CD4-positive, alpha-beta T cell treated with Interleukin-4 for 4 hours (primary cell): Measurements from ENCODE around the gene BTBD19.
A peak's percentile ranks its signal among the peaks of the same experiment; 100 is the strongest.
"Not testable (repeated sequence)": the region's sequence is repeated elsewhere in the genome, so short reads cannot be mapped to it uniquely, and the experiment has no call there.

Source experiments
- DNase-seq: peaks from one replicate; pipeline ENCODE4 v3.0.0-alpha.2; 2020

Gene BTBD19, protein sequence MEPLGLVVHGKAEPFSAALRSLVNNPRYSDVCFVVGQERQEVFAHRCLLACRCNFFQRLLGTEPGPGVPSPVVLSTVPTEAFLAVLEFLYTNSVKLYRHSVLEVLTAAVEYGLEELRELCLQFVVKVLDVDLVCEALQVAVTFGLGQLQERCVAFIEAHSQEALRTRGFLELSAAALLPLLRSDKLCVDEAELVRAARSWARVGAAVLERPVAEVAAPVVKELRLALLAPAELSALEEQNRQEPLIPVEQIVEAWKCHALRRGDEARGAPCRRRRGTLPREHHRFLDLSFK

DNA sequence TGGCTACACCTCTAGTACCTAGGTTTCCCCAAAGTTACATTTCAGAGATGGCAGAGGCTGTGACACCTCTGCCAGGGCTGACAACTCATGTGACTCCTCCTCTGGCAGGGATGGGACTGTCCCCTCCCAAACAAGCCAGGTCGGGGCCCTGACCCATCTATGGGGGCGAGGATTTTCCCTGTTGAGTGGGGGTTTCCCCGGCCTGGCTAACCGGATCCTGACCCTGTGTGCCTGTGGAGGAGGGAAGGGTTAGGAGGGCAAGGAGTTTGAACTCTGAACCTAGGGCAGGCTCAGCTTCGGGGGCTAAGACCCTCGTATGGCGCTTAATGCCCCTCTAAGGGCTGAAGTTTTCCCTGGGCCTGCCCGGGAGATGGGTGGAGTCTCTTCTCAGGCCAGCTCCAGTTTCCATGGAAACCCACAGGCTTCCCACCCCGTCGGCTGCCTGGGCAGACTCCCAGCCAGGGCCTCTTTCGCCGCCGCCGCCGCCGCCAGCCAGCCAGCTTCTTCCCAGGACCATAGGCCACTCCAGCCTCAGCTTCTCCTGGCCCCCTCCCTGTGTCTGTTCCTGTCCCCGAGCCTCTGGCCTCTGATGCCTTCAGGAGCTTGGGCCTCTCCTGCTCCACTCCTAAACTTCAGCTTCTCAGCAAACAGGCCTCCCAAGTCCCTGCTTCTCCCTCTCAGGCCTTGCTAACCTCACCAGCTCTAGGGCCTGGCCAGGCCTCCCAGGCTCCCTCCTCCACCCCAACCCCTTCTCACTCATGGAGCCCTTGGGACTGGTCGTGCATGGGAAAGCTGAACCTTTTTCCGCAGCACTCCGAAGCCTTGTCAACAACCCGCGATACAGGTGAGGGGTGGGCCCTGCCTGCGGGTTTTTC, at the start of gene BTBD19:
Gene BTBD19 (plus strand): TSS at position 461 of the 875 bp plus-strand sequence. CDS start 298 bp downstream, at position 759.
- no peak for DNase-seq

- DNase-seq = no peak
Measured at GRCh38 chr1:44759077-44759476, 49.2 kb upstream of the BTBD19 start.

GRCh38 chr1:44760876-44761275, 47.4 kb upstream of the BTBD19 start:
- no peak for DNase-seq

- not testable (repeated sequence) for DNase-seq
Measured at GRCh38 chr1:44766421-44766820, 41.9 kb upstream of the BTBD19 start.

GRCh38 chr1:44775078-44775929, 33.0 kb upstream of the BTBD19 start, which contains the start of gene RPS8:
TSS of gene RPS8 (plus strand) at chr1:44775540. CDS start at chr1:44775597, 57 bp downstream.
- peak; percentile 90 for DNase-seq

- DNase-seq = peak; percentile 37
Measured at GRCh38 chr1:44775930-44776729, 32.2 kb upstream of the BTBD19 start.

DNA sequence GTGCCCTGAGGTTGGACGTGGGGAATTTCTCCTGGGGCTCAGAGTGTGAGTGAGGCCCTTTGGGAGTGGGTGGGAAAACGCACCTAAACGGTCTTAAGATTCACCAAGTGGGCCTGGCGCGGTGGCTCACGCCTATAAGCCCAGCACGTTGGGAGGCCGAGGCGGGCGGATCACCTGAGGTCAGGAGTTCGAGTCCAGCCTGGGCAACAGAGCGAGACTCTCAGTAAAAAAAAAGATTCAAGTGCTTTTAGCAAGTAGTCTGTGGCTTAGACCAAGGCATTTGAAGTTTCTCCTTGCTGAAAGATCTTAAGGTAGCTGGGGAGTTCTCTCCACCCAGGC, 31.6 kb upstream of the BTBD19 start:
- no peak for DNase-seq

- no peak for DNase-seq
Measured at GRCh38 chr1:44777547-44777946, 30.8 kb upstream of the BTBD19 start.

DNA sequence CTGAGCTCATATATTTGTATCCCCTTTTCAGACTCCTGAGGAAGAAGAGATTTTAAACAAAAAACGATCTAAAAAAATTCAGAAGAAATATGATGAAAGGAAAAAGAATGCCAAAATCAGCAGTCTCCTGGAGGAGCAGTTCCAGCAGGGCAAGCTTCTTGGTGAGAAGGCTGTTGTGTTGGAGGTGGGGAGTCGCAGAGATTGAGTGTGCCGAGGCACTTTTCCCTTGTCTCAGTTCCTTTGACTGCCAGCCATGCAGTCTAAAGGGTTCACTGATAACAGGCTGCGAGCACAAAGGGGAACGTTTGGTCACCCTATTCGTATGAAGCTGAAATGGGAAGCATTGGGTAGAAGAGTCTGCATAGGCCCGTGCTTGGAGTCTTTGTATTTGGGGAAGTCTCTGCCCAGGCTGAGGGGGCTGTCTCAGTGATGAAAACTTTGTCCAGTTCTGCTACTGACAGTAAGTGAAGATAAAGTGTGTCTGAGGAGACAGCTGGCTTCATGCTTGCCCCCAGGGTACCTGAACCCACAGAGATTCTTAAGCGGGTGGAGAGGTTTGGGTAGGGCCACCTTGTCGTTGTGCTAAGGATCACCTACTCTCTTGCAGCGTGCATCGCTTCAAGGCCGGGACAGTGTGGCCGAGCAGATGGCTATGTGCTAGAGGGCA, 30.2 kb upstream of the BTBD19 start:
- no peak for DNase-seq

GRCh38 chr1:44778705-44779576, 29.4 kb upstream of the BTBD19 start:
- no peak for DNase-seq

- no peak for DNase-seq
Measured at GRCh38 chr1:44780583-44781121, 27.7 kb upstream of the BTBD19 start.

DNA sequence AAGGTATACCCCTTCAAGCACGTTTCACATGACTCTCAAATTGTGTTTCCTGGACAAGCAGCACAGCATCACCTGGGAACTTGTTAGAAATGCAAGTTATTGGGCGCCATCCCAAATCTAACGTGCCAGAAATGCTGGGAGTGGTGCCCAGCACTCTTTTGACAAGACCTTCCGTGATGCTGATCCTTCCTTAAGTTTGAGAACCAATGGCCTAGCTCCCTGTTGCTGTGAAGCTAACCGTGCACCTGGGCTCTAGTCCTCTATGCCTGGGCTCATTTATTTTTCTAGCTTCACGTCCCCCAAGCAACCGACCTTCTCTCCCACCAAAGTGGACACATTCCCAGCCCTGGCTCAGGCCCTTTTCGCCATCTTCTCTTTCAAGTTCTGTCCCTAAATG, 24.6 kb upstream of the BTBD19 start:
- DNase-seq = no peak

DNA sequence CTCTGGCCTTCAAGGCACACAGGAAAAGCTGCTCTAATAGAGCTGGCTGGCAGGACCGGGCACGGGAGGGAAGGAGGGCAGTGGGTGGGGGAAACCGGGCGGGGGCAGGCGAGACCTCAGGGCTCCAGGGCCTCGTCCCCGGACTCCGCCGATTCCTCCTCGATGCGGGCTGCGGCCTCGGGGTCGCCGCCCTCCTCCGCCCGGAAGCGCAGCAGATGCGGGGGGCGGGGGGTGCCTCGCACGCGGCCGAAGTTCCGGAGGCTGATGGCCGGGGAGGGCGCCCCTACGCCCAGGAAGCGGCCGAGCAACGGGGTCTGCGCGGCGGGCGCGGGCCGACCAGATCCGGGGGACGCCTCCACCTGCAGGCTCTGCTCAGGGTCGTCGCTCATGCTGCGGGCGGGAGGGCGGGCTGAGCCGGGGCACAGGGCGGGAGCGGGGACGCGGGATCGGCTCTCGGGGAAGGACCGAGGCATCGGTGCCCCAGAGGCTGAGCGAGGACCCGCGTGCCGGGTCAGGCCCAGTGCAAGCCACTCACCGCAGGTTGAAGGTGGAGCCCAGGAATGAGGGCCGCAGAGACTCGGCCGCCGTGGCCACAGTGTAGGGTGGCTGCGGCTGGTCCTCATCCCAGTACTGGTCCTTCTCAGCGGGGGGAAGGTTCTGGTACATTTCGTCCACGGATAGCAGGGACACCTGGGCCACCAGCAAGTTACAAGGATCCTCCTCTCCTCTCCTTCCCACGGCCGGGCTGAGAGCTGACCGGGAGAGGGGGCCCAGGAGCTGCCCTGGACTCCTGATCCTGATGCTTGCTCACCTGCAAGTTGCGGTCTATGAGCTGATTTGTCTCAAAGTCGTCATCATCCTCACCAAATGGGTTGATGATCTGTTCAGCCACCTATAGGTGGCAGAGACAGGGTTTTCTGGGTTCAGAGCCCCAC, 24.0 kb upstream of the BTBD19 start:
- no peak for DNase-seq

DNA sequence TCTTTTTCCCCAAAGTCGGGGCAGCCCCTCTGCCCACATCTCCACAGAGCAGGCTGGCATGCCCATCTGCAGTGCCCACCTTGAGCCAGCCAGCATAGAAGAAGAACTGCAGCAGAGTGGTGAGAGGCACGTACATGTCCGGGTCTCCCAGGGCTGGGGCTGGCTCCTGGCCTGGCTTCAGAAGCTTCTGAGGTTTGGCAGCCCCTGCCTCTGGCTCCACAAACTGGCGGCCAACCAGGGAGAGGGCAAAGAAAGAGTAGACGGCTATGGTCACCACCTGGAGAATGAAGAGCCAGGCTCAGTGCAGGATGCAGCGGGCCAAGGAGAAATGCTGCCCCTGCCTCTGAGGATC, 23.3 kb upstream of the BTBD19 start:
- DNase-seq = no peak

DNA sequence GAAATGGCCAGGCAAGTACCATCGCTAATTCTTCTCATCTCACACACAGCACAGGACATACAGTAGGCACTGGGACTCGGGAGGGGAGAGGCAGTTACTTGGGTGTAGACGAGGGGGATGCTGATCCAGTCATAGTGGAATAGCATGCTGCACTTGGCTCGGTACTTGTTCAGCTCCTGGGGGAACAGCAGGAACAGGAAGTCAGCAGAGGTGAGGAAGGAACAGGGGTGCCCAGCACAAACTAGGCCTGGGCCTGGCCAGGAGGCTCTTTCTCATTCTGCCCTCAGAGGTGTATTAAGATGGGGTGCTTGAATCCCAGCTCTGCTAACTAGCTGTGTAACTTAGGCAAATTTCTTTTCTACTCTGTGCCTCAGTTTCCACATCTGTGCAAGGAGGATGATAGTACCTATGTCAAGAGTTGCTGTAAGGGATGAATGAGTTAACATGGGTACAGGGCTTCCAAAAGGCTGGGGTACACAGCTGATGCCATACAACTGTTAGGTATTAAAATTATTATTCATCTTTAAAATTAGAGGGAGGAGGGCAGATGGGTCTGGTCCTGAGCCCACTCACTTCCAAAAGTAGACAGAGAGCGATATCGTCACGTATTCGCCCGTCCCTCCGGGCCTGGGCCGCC, 22.7 kb upstream of the BTBD19 start:
- DNase-seq = no peak

GRCh38 chr1:44786138-44786840, 22.0 kb upstream of the BTBD19 start:
- peak; percentile 62 for DNase-seq

- no peak for DNase-seq
Measured at GRCh38 chr1:44786841-44787426, 21.4 kb upstream of the BTBD19 start.

DNA sequence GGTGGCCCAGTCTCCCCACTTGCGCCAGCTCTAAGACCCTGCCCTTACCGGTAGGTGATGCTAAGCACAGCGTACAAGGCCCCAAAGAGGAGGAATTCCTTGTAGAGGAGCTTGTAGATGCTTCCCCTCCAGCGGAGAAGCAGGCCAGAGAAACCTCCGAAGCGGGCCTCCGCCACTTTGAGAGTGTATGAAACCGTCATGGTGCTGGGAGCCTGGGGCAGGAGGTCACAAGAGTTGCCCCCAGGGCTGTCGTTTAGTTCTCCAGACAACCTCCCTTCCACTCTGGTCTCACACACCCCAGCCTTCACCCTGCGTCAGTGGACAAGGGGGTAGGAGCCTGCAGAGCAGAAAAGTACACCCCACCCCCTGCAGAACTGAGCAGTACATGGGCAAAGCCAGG, 20.8 kb upstream of the BTBD19 start:
- no peak for DNase-seq
